Measurements from ENCODE around the gene ATXN7L1. TPM values are rescaled to one million over a fixed set of nuclear protein-coding genes. Genes with fewer than 3 reads are reported as not detected.

The ATXN7L1 gene
- total and polyA plus RNA-seq, 2 of the 8 experiments (the other 6 are each of a cell fraction or from before 2014, with no cell fraction given) = 14.3 to 34.0 TPM

- TF ChIP-seq USF2 (IDR thresholded peaks at IDR 0.05; ENCODE audit: low read length) (no peak), ASH2L (IDR thresholded peaks at IDR 0.05; ENCODE audit: low read length) (no peak), KDM5A (IDR thresholded peaks at IDR 0.05; ENCODE audit: low read length) (no peak), CHD7 (IDR thresholded peaks at IDR 0.05; ENCODE audit: insufficient replicate concordance, low read length) (no peak), CBX5 (IDR thresholded peaks at IDR 0.05; ENCODE audit: low read depth, low read length) (no peak), GTF2F1 (IDR thresholded peaks at IDR 0.05; ENCODE audit: borderline replicate concordance, low read depth, low read length) (no peak), TAF1 (IDR thresholded peaks at IDR 0.05; ENCODE audit: low read depth, low read length) (0 out of 2 replicates have a peak, but pooled peaks have one; percentile 36), CHD1 (IDR thresholded peaks at IDR 0.05; ENCODE audit: low read depth, low read length) (no peak), SUZ12 (IDR thresholded peaks at IDR 0.05; ENCODE audit: low read length) (no peak), SIX5 (IDR thresholded peaks at IDR 0.05; ENCODE audit: low read depth, low read length) (no peak)
Observed at GRCh38 chr7:105905209-105905909, 29.0 kb upstream of the ATXN7L1 start (continued).

Data from H1 (cell line).